Osteoblast (primary cell): ENCODE measurements around the gene RNF31. TPM values are rescaled to one million over a fixed set of nuclear protein-coding genes. Genes with fewer than 3 reads are reported as not detected.

Experiments used
- DNase-seq: peaks from one replicate; pipeline ENCODE4 v3.0.0; 2011; ENCODE audit warnings: low spot score, mixed read lengths; ENCODE audit not compliant: insufficient read length; ENCODE audit errors: missing footprints
- H2AFZ ChIP-seq: 2 replicates; pipeline ENCODE4 v1.6.0; 2011; ENCODE audit warnings: mild to moderate bottlenecking, low read length
- H3K27ac ChIP-seq: 2 replicates; pipeline ENCODE4 v1.5.1; 2011; ENCODE audit warnings: mild to moderate bottlenecking, low read depth, low read length, moderate library complexity
- H3K27me3 ChIP-seq: 2 replicates; pipeline ENCODE4 v1.6.0; 2012; ENCODE audit warnings: mild to moderate bottlenecking, control low read depth, inconsistent platforms, low read length, moderate library complexity; ENCODE audit not compliant: insufficient read depth
- H3K36me3 ChIP-seq: 2 replicates; pipeline ENCODE4 v1.5.1; 2011; ENCODE audit warnings: mild to moderate bottlenecking, low read length, control low read depth, moderate library complexity; ENCODE audit not compliant: insufficient read depth
- H3K4me1 ChIP-seq: 2 replicates; pipeline ENCODE4 v1.5.1; 2011; ENCODE audit warnings: mild to moderate bottlenecking, low read length, control low read depth, moderate library complexity; ENCODE audit not compliant: insufficient read depth
- H3K4me2 ChIP-seq: 2 replicates; pipeline ENCODE4 v1.6.0; 2011; ENCODE audit warnings: mild to moderate bottlenecking, low read length; ENCODE audit not compliant: insufficient read depth
- H3K4me3 ChIP-seq: fragments of 200-600 bp; sonication (generic); 3 replicates; pipeline ENCODE4 v1.5.1; 2012; ENCODE audit warnings: mild to moderate bottlenecking, low read length, inconsistent platforms; ENCODE audit not compliant: insufficient read depth
- H3K79me2 ChIP-seq: 2 replicates; pipeline ENCODE4 v1.6.0; 2012; ENCODE audit warnings: mild to moderate bottlenecking, low read length, control low read depth, inconsistent platforms; ENCODE audit not compliant: insufficient read depth
- H3K9me3 ChIP-seq: 2 replicates; pipeline ENCODE4 v1.5.1; 2011; ENCODE audit warnings: low read depth, low read length, control low read depth
- H4K20me1 ChIP-seq: 2 replicates; pipeline ENCODE4 v1.6.0; 2012; ENCODE audit warnings: mild to moderate bottlenecking, low read length, control low read depth; ENCODE audit not compliant: insufficient read depth
- CTCF ChIP-seq: IDR thresholded peaks from 2 replicates; pipeline ENCODE4 v1.5.1; 2011; ENCODE audit warnings: mild to moderate bottlenecking, low read depth, low read length, moderate library complexity; ENCODE audit errors: extremely low read depth
- total RNA-seq: library from RNA; depleted of rRNA; stranded (reverse); fragments of >200 nt; gene quantifications from 2 replicates; pipeline ENCODE4 v1.2.3, GENCODE V29; 2012

The RNF31 gene
- total RNA-seq, 1 donor: 49.6 TPM

GRCh38 chr14:24106672-24107271, 40.5 kb upstream of the RNF31 start:
- Histone ChIP-seq H3K9me3 (no peaks in the 10 kb centered on the region), H4K20me1 (no peaks in the 10 kb centered on the region), H2AFZ (no peak overlapping the region), H3K36me3 (peaks cover 9% of the 10 kb centered on the region), H3K27me3 (no peaks in the 10 kb centered on the region), H3K4me1 (no peaks in the 10 kb centered on the region), H3K27ac (no peak overlapping the region), H3K79me2 (no peaks in the 10 kb centered on the region), H3K4me2 (no peak overlapping the region), H3K4me3 (no peak overlapping the region)
- no peak for DNase-seq
- no peak for TF ChIP-seq CTCF

- DNase-seq: no peak
- Histone ChIP-seq H3K79me2 (no peaks in the 10 kb centered on the region), H3K4me3 (no peak overlapping the region), H3K27ac (no peak overlapping the region), H4K20me1 (no peaks in the 10 kb centered on the region), H3K27me3 (no peaks in the 10 kb centered on the region), H2AFZ (peak overlapping the region; percentile 43), H3K9me3 (no peaks in the 10 kb centered on the region), H3K4me2 (no peak overlapping the region), H3K4me1 (peaks cover 2% of the 10 kb centered on the region), H3K36me3 (peaks cover 7% of the 10 kb centered on the region)
- TF ChIP-seq CTCF: no peak
These were observed 38.9 kb upstream of the RNF31 start for GRCh38 chr14:24108336-24108874.

GRCh38 chr14:24110060-24110459, 37.2 kb upstream of the RNF31 start:
- TF ChIP-seq CTCF: no peak
- Histone ChIP-seq H3K27ac (no peak overlapping the region), H3K4me3 (no peak overlapping the region), H3K9me3 (no peaks in the 10 kb centered on the region), H2AFZ (no peak overlapping the region), H3K27me3 (no peaks in the 10 kb centered on the region), H3K4me1 (peaks cover 5% of the 10 kb centered on the region), H3K4me2 (no peak overlapping the region), H3K79me2 (no peaks in the 10 kb centered on the region), H3K36me3 (no peaks in the 10 kb centered on the region), H4K20me1 (no peaks in the 10 kb centered on the region)
- DNase-seq: no peak

- peaks cover 8% of the 10 kb centered on the region for H3K4me1 ChIP-seq
- no peak overlapping the region for H3K4me2 ChIP-seq
- no peak overlapping the region for H3K27ac ChIP-seq
- no peaks in the 10 kb centered on the region for H3K36me3 ChIP-seq
- no peaks in the 10 kb centered on the region for H3K9me3 ChIP-seq
- H3K79me2 ChIP-seq: peaks cover 3% of the 10 kb centered on the region
- no peak overlapping the region for H3K4me3 ChIP-seq
- no peaks in the 10 kb centered on the region for H3K27me3 ChIP-seq
- no peak for DNase-seq
- no peaks in the 10 kb centered on the region for H4K20me1 ChIP-seq
- no peak for TF ChIP-seq CTCF
- no peak overlapping the region for H2AFZ ChIP-seq
These were observed 36.8 kb upstream of the RNF31 start for GRCh38 chr14:24110523-24110922.
